Activated T-cell treated with anti-CD3 and anti-CD28 coated beads, Interleukin-2, amount 50 U/mL, for 48 hours (primary cell): ENCODE measurements around the gene ARHGAP6.
"Not testable (repeated sequence)": the region's sequence is repeated elsewhere in the genome, so short reads cannot be mapped to it uniquely, and the experiment has no call there.

Experiments used
- DNase-seq, 2 experiments: peaks; one replicate each; pipeline ENCODE4 v3.0.0-alpha.2; 2020

Gene ARHGAP6

GRCh38 chrX:11641349-11642065, 24.2 kb downstream of the ARHGAP6 start:
- DNase-seq, result no peak

DNA sequence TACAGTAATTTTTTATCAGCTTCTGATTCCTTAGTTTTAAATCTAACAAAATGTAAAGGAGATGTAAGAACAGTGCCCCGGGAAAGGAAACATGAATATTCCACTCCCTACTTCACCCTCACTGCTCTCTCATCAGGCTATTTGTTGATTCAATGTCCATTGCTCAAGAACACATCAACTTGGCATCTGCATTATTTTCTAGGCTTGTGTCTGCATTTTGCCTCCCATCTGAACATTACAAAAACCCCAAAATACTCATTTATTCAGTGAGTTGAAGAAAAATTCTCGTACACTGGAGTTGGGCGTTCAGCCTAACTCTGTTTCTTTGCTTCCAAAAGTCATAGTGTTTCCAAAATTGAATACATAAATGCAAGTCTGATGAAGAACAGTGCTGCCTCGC, 25.6 kb downstream of the ARHGAP6 start:
- DNase-seq, result no peak

DNA sequence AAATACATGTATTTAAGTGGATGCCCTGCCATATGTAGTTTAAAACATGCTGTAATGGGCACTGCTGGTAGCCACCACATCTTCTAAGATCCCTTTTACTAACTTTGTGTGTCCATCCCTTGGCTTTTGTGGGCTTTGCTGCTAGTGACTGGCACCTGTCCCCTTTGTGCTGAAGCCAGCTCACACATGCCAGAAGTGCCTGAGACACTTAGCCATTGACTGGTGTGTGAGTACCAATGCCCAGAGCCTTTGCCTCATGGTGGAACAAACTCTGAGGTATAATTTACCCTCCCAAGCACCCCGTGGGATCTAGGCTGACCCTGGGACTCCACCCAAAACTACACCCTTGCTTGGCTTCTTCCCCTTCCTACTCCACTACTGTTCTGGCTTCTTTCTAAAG, 33.0 kb downstream of the ARHGAP6 start:
- no peak for DNase-seq

- no peak for DNase-seq
Observed at GRCh38 chrX:11629593-11630211, 36.0 kb downstream of the ARHGAP6 start.

DNA sequence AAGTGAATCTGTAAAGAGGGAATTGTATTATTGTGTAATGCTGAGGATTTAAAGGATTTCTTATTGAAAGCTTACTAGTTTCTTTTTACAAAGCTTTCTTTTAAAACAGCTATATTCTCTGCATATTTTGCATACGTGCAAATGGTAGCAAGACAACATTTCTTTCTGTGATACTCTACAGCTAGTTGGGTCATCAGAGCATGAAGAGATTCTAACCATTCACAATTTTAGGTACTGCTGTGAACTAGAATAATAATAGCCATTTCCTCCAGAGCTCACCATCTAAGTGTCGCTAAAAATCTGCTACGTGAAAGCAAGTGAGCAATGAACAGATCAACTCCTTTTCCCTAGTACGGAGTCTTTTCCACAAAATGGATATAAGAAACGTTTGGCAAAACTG, 37.3 kb downstream of the ARHGAP6 start:
- DNase-seq, result no peak

- no peak for DNase-seq
Observed at GRCh38 chrX:11626351-11626750, 39.4 kb downstream of the ARHGAP6 start.

DNA sequence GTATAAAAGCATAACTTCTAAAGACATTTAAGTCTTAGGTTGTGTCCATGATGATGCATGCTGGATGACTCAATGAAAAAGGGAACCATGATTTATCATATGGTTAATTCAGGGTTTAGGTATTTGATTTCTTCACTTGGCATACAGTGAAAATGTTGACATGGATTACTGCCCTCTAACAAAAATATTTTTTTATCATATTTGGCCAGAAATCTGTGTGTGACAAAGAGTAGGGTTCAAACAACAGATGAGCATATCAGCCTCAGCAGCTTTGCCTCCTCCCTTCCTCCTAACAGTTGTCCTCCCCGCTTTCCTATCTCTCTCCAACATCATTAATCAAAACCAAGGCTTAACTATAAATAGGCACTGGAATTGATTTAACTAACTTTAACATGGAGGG, 46.3 kb downstream of the ARHGAP6 start:
- DNase-seq, result no peak

- not testable (repeated sequence) for DNase-seq
Observed at GRCh38 chrX:11614253-11614652, 51.5 kb downstream of the ARHGAP6 start.

DNA sequence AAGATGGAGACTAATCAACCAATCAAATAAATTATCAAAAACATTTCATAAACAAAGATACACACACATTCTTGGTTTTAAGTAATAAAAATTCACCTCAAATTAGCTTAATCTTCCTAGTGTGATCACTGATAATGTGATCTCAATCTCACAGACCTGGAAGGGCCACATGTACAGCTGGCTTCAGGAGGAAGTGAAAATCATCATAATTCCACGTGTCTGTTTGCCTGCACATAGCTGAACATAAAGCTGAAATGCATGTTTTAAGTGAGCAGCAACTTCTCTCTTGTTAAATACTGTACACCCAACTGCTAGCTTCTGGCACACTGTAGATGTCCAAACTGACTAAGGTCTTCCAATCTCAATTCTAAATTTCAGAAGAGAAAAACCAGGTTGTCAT, 53.8 kb downstream of the ARHGAP6 start:
- no peak for DNase-seq

GRCh38 chrX:11611161-11611560, 54.6 kb downstream of the ARHGAP6 start:
- no peak for DNase-seq

DNA sequence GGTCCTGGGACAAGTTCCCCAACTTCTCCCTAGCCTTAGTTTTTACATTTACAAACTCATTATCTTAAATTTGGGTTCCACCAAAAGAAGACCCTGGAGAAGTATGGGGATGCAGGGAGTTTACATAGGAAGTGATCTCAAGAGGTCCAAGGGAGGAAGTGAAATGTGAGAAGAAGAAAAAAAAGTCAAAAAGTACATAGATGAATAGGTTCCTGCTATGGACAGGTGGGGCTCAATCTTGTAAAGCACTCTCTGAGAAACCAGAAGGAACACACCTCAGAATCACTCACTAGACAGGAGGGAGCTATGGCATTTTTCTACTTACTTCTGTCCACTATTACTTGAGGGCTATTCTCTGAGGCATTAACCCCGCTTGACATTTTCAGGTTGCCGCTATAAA, 56.6 kb downstream of the ARHGAP6 start:
- no peak for DNase-seq

GRCh38 chrX:11606408-11606807, 59.3 kb downstream of the ARHGAP6 start:
- no peak for DNase-seq

DNA sequence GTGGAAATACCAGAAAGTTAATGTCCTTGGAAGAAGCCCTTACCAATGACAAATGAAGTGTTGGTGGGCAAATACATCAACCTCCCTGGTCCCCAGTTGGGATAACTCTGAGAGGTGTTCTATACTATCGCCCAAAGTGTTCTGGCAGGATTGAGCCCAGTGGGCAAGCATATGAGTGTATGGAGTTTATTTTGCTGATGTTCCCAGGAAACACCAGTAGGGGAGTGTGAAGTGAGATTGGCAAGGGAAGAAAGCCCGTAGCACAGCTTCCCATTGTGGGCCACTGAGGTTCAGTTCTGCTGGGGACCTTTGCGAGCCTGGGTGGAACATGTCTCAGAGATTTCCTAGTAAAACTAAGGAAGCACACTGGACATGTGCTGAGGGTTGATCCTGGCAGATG, 65.1 kb downstream of the ARHGAP6 start:
- no peak for DNase-seq

DNA sequence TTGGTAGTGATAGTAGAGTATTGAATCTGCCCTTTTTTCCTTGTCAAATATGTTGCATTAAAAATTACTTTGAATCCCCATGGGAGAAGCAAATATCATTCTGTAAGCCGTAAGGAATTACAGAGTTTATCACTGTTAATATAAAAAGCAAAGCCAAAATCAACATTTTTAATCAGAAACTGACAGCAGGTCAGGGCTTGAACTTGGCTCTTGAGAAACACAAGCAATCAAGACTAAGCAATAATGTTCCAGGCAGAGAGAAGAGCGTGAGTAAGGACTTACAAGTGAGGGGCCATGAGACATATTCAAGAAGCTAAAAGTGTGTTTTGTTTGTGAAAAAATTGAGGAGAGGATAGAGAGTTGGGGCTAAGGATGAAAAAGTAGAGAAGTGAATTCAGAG, 68.2 kb downstream of the ARHGAP6 start:
- no peak for DNase-seq

- DNase-seq, result no peak
Observed at GRCh38 chrX:11591723-11592346, 73.9 kb downstream of the ARHGAP6 start.

DNA sequence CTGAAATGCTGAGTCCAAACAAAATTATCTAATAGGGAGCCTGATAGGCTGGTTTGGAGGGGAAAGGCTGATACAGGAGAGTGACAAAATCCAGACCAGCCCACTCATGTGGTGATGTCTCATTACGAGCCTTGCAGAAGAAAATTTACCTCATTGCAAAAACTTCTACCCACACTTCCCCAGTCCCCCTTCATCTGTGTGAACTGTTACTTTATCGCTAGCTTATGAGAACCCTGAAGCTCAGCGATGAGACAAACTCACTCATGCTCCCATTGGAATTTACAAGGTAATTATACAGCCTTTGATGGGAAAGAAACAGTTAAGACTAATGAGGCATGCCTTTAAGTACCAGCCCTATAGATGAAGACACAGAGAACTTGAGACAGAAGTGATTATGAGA, 76.1 kb downstream of the ARHGAP6 start:
- DNase-seq, result no peak

DNA sequence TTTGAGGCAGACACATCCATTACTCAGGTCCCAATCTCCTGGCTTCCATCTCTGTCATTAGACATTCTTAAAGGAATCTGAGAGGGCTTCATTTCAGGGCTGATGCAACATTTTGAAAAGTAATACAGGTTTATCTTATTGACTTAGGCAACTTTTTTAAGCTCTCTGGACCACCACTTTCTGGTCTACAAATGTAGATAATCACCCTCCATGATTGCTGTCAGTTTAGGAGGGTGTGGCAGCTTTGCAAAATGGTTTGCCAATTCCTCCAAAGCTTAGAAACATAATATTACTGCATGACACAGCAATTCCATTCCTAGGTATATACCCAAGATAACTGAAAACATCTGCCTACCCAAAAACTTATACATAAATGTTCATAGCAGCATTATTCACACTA, 77.6 kb downstream of the ARHGAP6 start:
- no peak for DNase-seq

GRCh38 chrX:11585174-11585573, 80.5 kb downstream of the ARHGAP6 start:
- no peak for DNase-seq

DNA sequence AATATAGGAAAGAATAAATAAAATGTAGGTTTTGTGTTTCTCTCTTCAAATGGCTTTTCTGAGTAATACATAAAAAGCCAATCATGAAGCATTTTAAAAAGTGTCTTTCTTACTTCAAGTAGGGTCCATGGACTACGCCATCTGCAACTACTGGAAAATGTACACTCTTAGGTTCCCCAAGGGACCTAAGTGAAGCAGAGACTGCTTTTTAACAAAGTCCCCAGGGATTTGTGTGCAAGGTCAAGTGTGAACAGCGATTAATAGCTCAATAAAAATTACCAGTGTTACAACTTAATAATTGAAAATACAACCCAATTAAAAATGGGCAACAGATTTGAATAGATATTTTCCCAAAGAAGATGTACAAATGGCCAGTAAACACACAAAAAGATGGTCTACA, 84.9 kb downstream of the ARHGAP6 start:
- DNase-seq, result no peak

DNA sequence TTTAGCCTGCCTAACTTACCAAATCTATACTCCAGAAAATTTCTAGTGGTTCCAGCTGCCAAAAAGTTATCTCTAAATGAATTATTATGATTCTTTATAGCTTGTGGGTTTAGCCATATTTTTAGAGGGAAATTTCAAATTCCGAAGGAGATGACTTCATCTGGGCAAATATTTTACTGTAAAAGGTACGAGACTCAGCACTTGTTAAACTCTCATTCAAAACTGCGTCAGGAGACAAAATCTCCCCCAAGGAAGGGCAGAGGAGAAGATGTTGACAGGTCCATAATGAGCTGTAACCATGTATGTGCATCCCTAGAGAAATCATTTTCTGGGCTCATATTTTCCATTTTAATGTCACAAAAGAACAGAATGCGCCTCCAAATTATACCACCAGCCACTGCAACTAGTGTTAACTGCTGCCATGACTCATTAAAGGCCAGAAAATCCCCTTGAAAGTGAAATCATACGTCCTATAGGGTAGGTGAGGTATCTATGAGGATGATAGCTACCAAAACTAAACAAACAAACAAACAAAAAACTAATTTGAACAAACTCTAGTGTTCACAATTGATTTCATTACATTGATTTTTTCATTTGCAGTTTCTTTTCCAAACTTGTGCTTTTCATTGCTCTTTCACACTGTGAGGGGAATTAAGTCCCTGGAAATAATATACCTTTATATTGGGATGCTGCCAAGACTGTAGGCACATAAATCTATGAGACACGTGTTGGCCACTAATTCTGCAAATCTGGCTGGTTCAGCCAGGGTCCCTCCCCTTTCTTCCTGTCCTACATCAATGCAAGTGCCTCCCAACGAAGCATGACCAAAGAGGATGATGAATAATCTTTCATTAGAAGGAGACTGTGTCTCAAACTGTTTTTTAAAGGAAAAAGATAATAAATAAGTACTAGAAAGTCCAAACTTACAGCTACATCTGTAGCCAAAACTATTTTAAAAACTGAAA, 85.8 kb downstream of the ARHGAP6 start:
- no peak for DNase-seq

- DNase-seq, result not testable (repeated sequence)
Observed at GRCh38 chrX:11578301-11578700, 87.4 kb downstream of the ARHGAP6 start.

GRCh38 chrX:11577603-11578002, 88.1 kb downstream of the ARHGAP6 start:
- DNase-seq, result no peak

DNA sequence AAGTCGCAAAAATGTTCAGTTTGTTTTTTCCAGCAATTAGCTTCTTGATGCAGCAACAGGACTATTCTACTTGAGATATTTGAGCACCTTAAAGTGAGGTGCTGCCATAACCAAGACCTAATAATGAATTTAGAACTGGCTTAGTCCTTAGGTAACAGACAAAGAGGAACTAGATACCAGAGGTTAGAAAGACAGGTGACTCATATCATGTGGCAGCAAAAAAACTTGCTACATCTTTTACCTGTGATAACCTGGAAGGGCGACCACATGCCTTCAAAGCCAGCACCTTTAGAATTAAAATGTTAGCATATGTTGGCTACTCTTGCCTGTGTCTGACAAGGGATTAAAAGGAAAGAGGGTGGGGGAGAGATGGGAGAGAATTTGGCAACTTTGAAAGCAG, 90.4 kb downstream of the ARHGAP6 start:
- no peak for DNase-seq
